Spleen (tissue), 7 donors: ENCODE measurements around the gene PRSS8.

Experiments
- CTCF ChIP-seq, 11 experiments: fragments of 200-600 bp in 7 of 11; fragments of 450-650 bp in 4 of 11; sonication (generic) in 4 of 11; IDR thresholded peaks in 8 of 11; conservative IDR thresholded peaks in 3 of 11; 1 replicate in 7 of 11; 2 replicates in 4 of 11; pipeline versions ENCODE4 v1.4.0 to v1.8.0; 2016 to 2021; ENCODE audit warnings: antibody characterized with exemption in 11 of 11, inconsistent platforms in 4 of 11, mild to moderate bottlenecking in 1 of 11
- POLR2A ChIP-seq, 3 donors: fragments of 450-650 bp; IDR thresholded peaks; one replicate each; pipeline ENCODE4 v1.5.1; 2017; ENCODE audit warnings: antibody characterized with exemption in 3 of 3, mild to moderate bottlenecking in 1 of 3
- donor health status: DM: no; HTN: no; CAD: no; lungs with moderate emphysema.
- donor health status: DM: no; HTN: no; CAD: no.
- donor health status: DM: no; HTN: no; CAD: no.

- TF ChIP-seq POLR2A (IDR thresholded peaks at IDR 0.05) (no peak), CTCF (IDR thresholded peaks at IDR 0.05 in 8 of 11, conservative IDR thresholded peaks at IDR 0.05 in 3 of 11) (no peak)
These were observed 28.7 kb downstream of the PRSS8 start for GRCh38 chr16:31106509-31107464.
